ENCODE data around the gene PLXNA4. TPM values are rescaled to one million over a fixed set of nuclear protein-coding genes. Genes with fewer than 3 reads are reported as not detected.

The PLXNA4 gene
- total RNA-seq, 1 donor from 2014 or later: 133 TPM

- peak; percentile 5 for DNase-seq (ENCODE audit: low spot score)
Observed at GRCh38 chr7:132371948-132372347, 204.3 kb downstream of the PLXNA4 start.

GRCh38 chr7:132368246-132368900 lies 207.9 kb downstream of the PLXNA4 start:
- no peak for DNase-seq (ENCODE audit: low spot score)

- DNase-seq (ENCODE audit: low spot score): no peak
Observed at GRCh38 chr7:132367795-132368194, 208.5 kb downstream of the PLXNA4 start.

- DNase-seq (ENCODE audit: low spot score): no peak
Observed at GRCh38 chr7:132367004-132367403, 209.3 kb downstream of the PLXNA4 start.

GRCh38 chr7:132364226-132364625 lies 212.0 kb downstream of the PLXNA4 start:
- no peak for DNase-seq (ENCODE audit: low spot score)

- DNase-seq (ENCODE audit: low spot score): no peak
Observed at GRCh38 chr7:132362059-132362458, 214.2 kb downstream of the PLXNA4 start.

GRCh38 chr7:132361146-132361545 lies 215.1 kb downstream of the PLXNA4 start:
- DNase-seq (ENCODE audit: low spot score): no peak

- no peak for DNase-seq (ENCODE audit: low spot score)
Observed at GRCh38 chr7:132359743-132360142, 216.5 kb downstream of the PLXNA4 start.

- DNase-seq (ENCODE audit: low spot score): no peak
Observed at GRCh38 chr7:132355048-132355447, 221.2 kb downstream of the PLXNA4 start.

- DNase-seq (ENCODE audit: low spot score): no peak
Observed at GRCh38 chr7:132354527-132354926, 221.7 kb downstream of the PLXNA4 start.

GRCh38 chr7:132353936-132354335 lies 222.3 kb downstream of the PLXNA4 start:
- DNase-seq (ENCODE audit: low spot score): no peak

GRCh38 chr7:132352800-132353199 lies 223.5 kb downstream of the PLXNA4 start:
- no peak for DNase-seq (ENCODE audit: low spot score)

- DNase-seq (ENCODE audit: low spot score): no peak
Observed at GRCh38 chr7:132351954-132352499, 224.2 kb downstream of the PLXNA4 start.

GRCh38 chr7:132350741-132351140 lies 225.5 kb downstream of the PLXNA4 start:
- DNase-seq (ENCODE audit: low spot score): no peak

GRCh38 chr7:132349075-132349474 lies 227.2 kb downstream of the PLXNA4 start:
- DNase-seq (ENCODE audit: low spot score): no peak

GRCh38 chr7:132348341-132348740 lies 227.9 kb downstream of the PLXNA4 start:
- no peak for DNase-seq (ENCODE audit: low spot score)

GRCh38 chr7:132347858-132348257 lies 228.4 kb downstream of the PLXNA4 start:
- DNase-seq (ENCODE audit: low spot score): no peak

- DNase-seq (ENCODE audit: low spot score): no peak
Observed at GRCh38 chr7:132347123-132347522, 229.1 kb downstream of the PLXNA4 start.

- no peak for DNase-seq (ENCODE audit: low spot score)
Observed at GRCh38 chr7:132345543-132346129, 230.6 kb downstream of the PLXNA4 start.

GRCh38 chr7:132345030-132345429 lies 231.2 kb downstream of the PLXNA4 start:
- DNase-seq (ENCODE audit: low spot score): no peak

GRCh38 chr7:132343199-132343598 lies 233.1 kb downstream of the PLXNA4 start:
- DNase-seq (ENCODE audit: low spot score): no peak

GRCh38 chr7:132337450-132338080 lies 238.7 kb downstream of the PLXNA4 start:
- no peak for DNase-seq (ENCODE audit: low spot score)
